GM12878 (cell line): ENCODE measurements around the gene TMEM121B. TPM values are rescaled to one million over a fixed set of nuclear protein-coding genes. Genes with fewer than 3 reads are reported as not detected.
A peak's percentile ranks its signal among the peaks of the same experiment; 100 is the strongest.

Source experiments
- ATAC-seq: fragments of 200-7000 bp; cut with Tn5 transposase; 3 replicates; pipeline ENCODE4 v1.9.1; 2020; ENCODE audit warnings: mild to moderate bottlenecking, moderate library complexity
- BruUV-seq: library from RNA; stranded (reverse); fragments of 400-500 nt; replicated peaks from 2 replicates; lab custom pipeline; 2021; lab: Mats Ljungman, UMichigan
- CTCF ChIA-PET: fragments of 300-600 bp; sonication (Branson Sonifier 250); formaldehyde crosslinking; extraction: SDS; loops from one replicate; lab custom pipeline; 2021; ENCODE audit warnings: inconsistent platforms; lab: Yijun Ruan, JAX
- POLR2A ChIA-PET: fragments of 350-600 bp; formaldehyde crosslinking; extraction: SDS; loops from one replicate; lab custom pipeline; 2021; ENCODE audit warnings: inconsistent platforms; lab: Charles Lee
- RAD21 ChIA-PET: fragments of 300-600 bp; sonication (Branson Sonifier 250); formaldehyde crosslinking; loops from one replicate; lab custom pipeline; 2023; ENCODE audit warnings: antibody characterized with exemption; ENCODE audit not compliant: unreplicated experiment; lab: Charles Lee
- SMC1A ChIA-PET: fragments of 300-600 bp; sonication (Branson Sonifier 250); formaldehyde crosslinking; loops from one replicate; lab custom pipeline; 2023; ENCODE audit not compliant: unreplicated experiment, uncharacterized antibody; lab: Charles Lee
- DNase-seq: peaks from one replicate; pipeline ENCODE4 v3.0.0-alpha.2; 2011; ENCODE audit warnings: low read depth, low spot score
- FAIRE-seq: peaks from 3 replicates; lab custom pipeline; 2011; peaks lifted over from hg19 to GRCh38; lab: Jason Lieb, UNC
- H2AFZ ChIP-seq: 2 replicates; pipeline ENCODE4 v1.6.0; 2011; ENCODE audit warnings: low read depth, low read length, control low read depth; ENCODE audit not compliant: control insufficient read depth
- H3K27ac ChIP-seq: 2 replicates; pipeline ENCODE4 v1.5.1; 2011; ENCODE audit warnings: control low read depth; ENCODE audit not compliant: control insufficient read depth, insufficient read depth
- H3K27me3 ChIP-seq, 2 experiments: replicated peaks in 1 of 2; 2 replicates each; pipeline versions ENCODE4 v1.6.0 to v1.6.1; 2011; ENCODE audit warnings: low read length in 1 of 2; ENCODE audit not compliant: control insufficient read depth in 2 of 2, insufficient read depth in 2 of 2
- H3K36me3 ChIP-seq, 2 experiments: 2 replicates each; pipeline ENCODE4 v1.5.1; 2011; ENCODE audit warnings: low read length in 1 of 2; ENCODE audit not compliant: control insufficient read depth in 2 of 2, insufficient read depth in 2 of 2
- H3K4me1 ChIP-seq: 2 replicates; pipeline ENCODE4 v1.6.1; 2011; ENCODE audit warnings: mild to moderate bottlenecking, low read length, moderate library complexity, mixed read lengths; ENCODE audit not compliant: control insufficient read depth, insufficient read depth
- H3K4me2 ChIP-seq: 2 replicates; pipeline ENCODE4 v1.6.0; 2011; ENCODE audit warnings: control low read depth; ENCODE audit not compliant: control insufficient read depth, insufficient read depth
- H3K4me3 ChIP-seq: fragments of 200-600 bp; sonication (generic); 2 replicates; pipeline ENCODE4 v1.5.1; 2016
- H3K79me2 ChIP-seq: 2 replicates; pipeline ENCODE4 v1.6.0; 2011; ENCODE audit warnings: low read length; ENCODE audit not compliant: control insufficient read depth, insufficient read depth
- H3K9ac ChIP-seq: 2 replicates; pipeline ENCODE4 v1.8.0; 2011; ENCODE audit warnings: low read length, control low read depth, mixed read lengths; ENCODE audit not compliant: control insufficient read depth, insufficient read depth
- H3K9me3 ChIP-seq: replicated peaks from 3 replicates; pipeline ENCODE4 v1.5.1; 2011; ENCODE audit warnings: mild to moderate bottlenecking, low read length; ENCODE audit not compliant: control insufficient read depth, insufficient read depth
- H4K20me1 ChIP-seq: 2 replicates; pipeline ENCODE4 v1.6.0; 2011; ENCODE audit not compliant: control insufficient read depth, insufficient read depth
- BMI1 ChIP-seq: fragments of 450-650 bp; IDR thresholded peaks from 2 replicates; pipeline ENCODE4 v1.6.1; 2016; ENCODE audit warnings: mild to moderate bottlenecking, moderate library complexity, borderline replicate concordance
- CHD4 ChIP-seq: fragments of 200-600 bp; sonication (generic); IDR thresholded peaks from 2 replicates; pipeline ENCODE4 v1.6.1; 2016; ENCODE audit warnings: mild to moderate bottlenecking
- CREB1 ChIP-seq: IDR thresholded peaks from 2 replicates; pipeline ENCODE4 v1.6.1; 2012; ENCODE audit warnings: low read depth, mild to moderate bottlenecking, inconsistent platforms
- FOXM1 ChIP-seq: IDR thresholded peaks from 2 replicates; pipeline ENCODE4 v1.6.1; 2012; ENCODE audit warnings: low read depth, mild to moderate bottlenecking, inconsistent platforms, low read length, moderate library complexity
- HDGF ChIP-seq: fragments of 450-650 bp; IDR thresholded peaks from 2 replicates; pipeline ENCODE4 v1.6.1; 2016; ENCODE audit warnings: antibody characterized with exemption
- IRF4 ChIP-seq: IDR thresholded peaks from 2 replicates; pipeline ENCODE4 v1.6.1; 2011; ENCODE audit warnings: low read depth, low read length
- RAD51 ChIP-seq: fragments of 450-650 bp; IDR thresholded peaks from 2 replicates; pipeline ENCODE4 v1.6.1; 2016; ENCODE audit warnings: moderate library complexity, mild to moderate bottlenecking, inconsistent platforms
- RUNX3 ChIP-seq: IDR thresholded peaks from 2 replicates; pipeline ENCODE4 v1.6.1; 2012; ENCODE audit warnings: low read length, inconsistent platforms
- SIN3A ChIP-seq: IDR thresholded peaks from 2 replicates; pipeline ENCODE4 v1.6.1; 2012; ENCODE audit warnings: low read depth, low read length, improper control_type of control experiment
- SMARCA5 ChIP-seq: fragments of 450-650 bp; IDR thresholded peaks from 2 replicates; pipeline ENCODE4 v1.6.1; 2017; ENCODE audit warnings: mild to moderate bottlenecking
- STAT3 ChIP-seq: IDR thresholded peaks from 2 replicates; pipeline ENCODE4 v1.6.1; 2011; ENCODE audit warnings: low read depth, low read length, improper control_type of control experiment
- ZBED1 ChIP-seq: IDR thresholded peaks from 2 replicates; pipeline ENCODE4 v1.6.1; 2016; ENCODE audit warnings: borderline replicate concordance
- WGBS: methylation state at CpG from one replicate; pipeline ENCODE4 v1.1.6; 2016; ENCODE audit warnings: low lambda C conversion rate; ENCODE audit not compliant: insufficient replicate concordance, insufficient coverage; ENCODE audit errors: missing lambda C conversion rate; 5-methylcytosine and 5-hydroxymethylcytosine counted together
- in situ Hi-C: fragments of 300-500 bp; cut with MboI; formaldehyde crosslinking; loops from 9 replicates; pipeline ENCODE4 v1.14.3; 2018; ENCODE audit warnings: mixed read lengths
- intact Hi-C: fragments of 100-400 bp; cut with micrococcal nuclease; formaldehyde crosslinking; loops from one replicate; pipeline ENCODE4 v1.14.2; 2022; ENCODE audit not compliant: unreplicated experiment
- polyA plus RNA-seq, 11 experiments: library from polyadenylated mRNA; depleted of rRNA in 4 of 11; unstranded in 6 of 11; stranded (reverse) in 5 of 11; fragments of >200 nt; fragmentation: Nextera tagmentation in 4 of 11; fragmentation: Illumina TruSeq in 1 of 11; extraction: Ambion mirVana in 4 of 11; extraction: Trizol in 1 of 11; gene quantifications; 1 replicate in 1 of 11; 2 replicates in 10 of 11; pipeline versions ENCODE4 v1.2.1 to v1.2.3, GENCODE V29; 2011 to 2016; ENCODE audit warnings: inconsistent platforms in 2 of 11, missing spikeins in 2 of 11, low read depth in 1 of 11
- total RNA-seq, 4 experiments: library from RNA; depleted of rRNA in 3 of 4; stranded (reverse); fragments of >200 nt in 3 of 4; fragmentation: Illumina TruSeq in 1 of 4; extraction: Trizol in 1 of 4; gene quantifications; 2 replicates each; pipeline versions ENCODE4 v1.2.1 to v1.2.3, GENCODE V29; 2013 to 2021
- TF ChIP-seq, protein P1 (sequence below): fragments of 450-650 bp; formaldehyde crosslinking; IDR thresholded peaks from 2 replicates; pipeline ENCODE4 v1.4.0; 2020; ENCODE audit warnings: mild to moderate bottlenecking, moderate library complexity

The TMEM121B gene
- total and polyA plus RNA-seq, 10 of the 15 experiments (the other 5 are each of a cell fraction or from before 2014, with no cell fraction given): 0.02 to 0.10 (median 0.06) TPM; not detected in 5

DNA sequence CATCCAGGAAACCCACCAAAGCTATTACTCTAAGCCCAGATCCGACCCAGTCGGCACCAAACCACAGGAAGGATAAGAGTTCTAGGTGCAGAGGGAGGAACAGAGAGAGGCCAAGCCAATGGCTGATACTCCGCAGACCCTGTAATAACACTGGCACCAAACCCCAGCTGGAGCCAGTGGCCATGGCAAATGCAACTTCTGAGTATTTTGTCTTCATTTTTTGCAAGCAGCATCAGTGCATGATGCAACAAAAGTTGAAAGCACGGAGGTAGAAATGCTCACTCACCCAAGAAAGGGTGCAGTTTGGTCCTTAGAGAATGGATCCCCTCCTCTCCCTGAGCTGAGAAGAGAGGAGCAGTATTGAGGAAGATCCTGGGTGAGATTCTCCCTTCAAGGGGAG is 2.8 kb downstream of the TMEM121B start:
- Histone ChIP-seq H3K9me3 (no peaks in the 10 kb centered on the region), H3K4me1 (peaks cover 18% of the 10 kb centered on the region), H3K9ac (no peak overlapping the region), H3K4me2 (peak overlapping the region; percentile 15; the same call in 1 of the 2 replicates), H3K36me3 (no peaks in the 10 kb centered on the region), H3K27me3 (peaks cover 4 to 10% of the 10 kb centered on the region in 2 experiments), H4K20me1 (peaks cover 4% of the 10 kb centered on the region; the same call in 1 of the 2 replicates), H2AFZ (no peak overlapping the region), H3K79me2 (no peaks in the 10 kb centered on the region), H3K4me3 (no peak overlapping the region), H3K27ac (no peak overlapping the region)
- SMC1A ChIA-PET: no interaction called here
- RAD21 ChIA-PET: no interaction called here
- FAIRE-seq (no peak), ATAC-seq (no peak), DNase-seq (no peak)
- CTCF ChIA-PET: no interaction called here
- TF ChIP-seq HDGF (no peak), RAD51 (no peak), ZBED1 (no peak), BMI1 (no peak), STAT3 (no peak), CREB1 (no peak), SMARCA5 (no peak), IRF4 (no peak), SIN3A (no peak), RUNX3 (no peak), FOXM1 (no peak), CHD4 (no peak)
- TF ChIP-seq, protein P1, sequence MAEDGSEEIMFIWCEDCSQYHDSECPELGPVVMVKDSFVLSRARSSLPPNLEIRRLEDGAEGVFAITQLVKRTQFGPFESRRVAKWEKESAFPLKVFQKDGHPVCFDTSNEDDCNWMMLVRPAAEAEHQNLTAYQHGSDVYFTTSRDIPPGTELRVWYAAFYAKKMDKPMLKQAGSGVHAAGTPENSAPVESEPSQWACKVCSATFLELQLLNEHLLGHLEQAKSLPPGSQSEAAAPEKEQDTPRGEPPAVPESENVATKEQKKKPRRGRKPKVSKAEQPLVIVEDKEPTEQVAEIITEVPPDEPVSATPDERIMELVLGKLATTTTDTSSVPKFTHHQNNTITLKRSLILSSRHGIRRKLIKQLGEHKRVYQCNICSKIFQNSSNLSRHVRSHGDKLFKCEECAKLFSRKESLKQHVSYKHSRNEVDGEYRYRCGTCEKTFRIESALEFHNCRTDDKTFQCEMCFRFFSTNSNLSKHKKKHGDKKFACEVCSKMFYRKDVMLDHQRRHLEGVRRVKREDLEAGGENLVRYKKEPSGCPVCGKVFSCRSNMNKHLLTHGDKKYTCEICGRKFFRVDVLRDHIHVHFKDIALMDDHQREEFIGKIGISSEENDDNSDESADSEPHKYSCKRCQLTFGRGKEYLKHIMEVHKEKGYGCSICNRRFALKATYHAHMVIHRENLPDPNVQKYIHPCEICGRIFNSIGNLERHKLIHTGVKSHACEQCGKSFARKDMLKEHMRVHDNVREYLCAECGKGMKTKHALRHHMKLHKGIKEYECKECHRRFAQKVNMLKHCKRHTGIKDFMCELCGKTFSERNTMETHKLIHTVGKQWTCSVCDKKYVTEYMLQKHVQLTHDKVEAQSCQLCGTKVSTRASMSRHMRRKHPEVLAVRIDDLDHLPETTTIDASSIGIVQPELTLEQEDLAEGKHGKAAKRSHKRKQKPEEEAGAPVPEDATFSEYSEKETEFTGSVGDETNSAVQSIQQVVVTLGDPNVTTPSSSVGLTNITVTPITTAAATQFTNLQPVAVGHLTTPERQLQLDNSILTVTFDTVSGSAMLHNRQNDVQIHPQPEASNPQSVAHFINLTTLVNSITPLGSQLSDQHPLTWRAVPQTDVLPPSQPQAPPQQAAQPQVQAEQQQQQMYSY (CRISPR knock-in tag): no peak
- intact Hi-C loops: no loop called here
- in situ Hi-C loops: no loop called here
- no TSS peak for BruUV-seq
- 63% methylated on average over 4 of the region's 4 CpGs for WGBS
- POLR2A ChIA-PET: interaction anchor here (0.6 kb wide), 1 partner anchor 156 kb away, joined by 3 read pairs; no protein-coding TSS in a partner anchor
